ENCODE data around the gene SIGLEC5. TPM values are rescaled to one million over a fixed set of nuclear protein-coding genes. Genes with fewer than 3 reads are reported as not detected.
"Not testable (repeated sequence)": the region's sequence is repeated elsewhere in the genome, so short reads cannot be mapped to it uniquely, and the experiment has no call there.

Gene SIGLEC5
- not detected for total RNA-seq
- long read RNA-seq, result 0 reads

- ATAC-seq; DNase-seq (ENCODE audit: missing footprints): not testable (repeated sequence)
Observed at GRCh38 chr19:51630315-51630714, at the start of gene SIGLEC5. Gene SIGLEC5, minus strand, starts transcription at chr19:51630401. Its CDS starts 66 bp downstream, at chr19:51630335.

GRCh38 chr19:51676566-51677083, 46.4 kb upstream of the SIGLEC5 start:
- no peak for ATAC-seq
- no peak for DNase-seq (ENCODE audit: missing footprints)
- intact Hi-C loops (cut with DNase I), result no loop called here

More at GRCh38 chr19:51630315-51630714, at the start of gene SIGLEC5:
- intact Hi-C loops (cut with DNase I), result not testable (repeated sequence)

GRCh38 chr19:51675911-51676565, 45.8 kb upstream of the SIGLEC5 start:
- not testable (repeated sequence) for DNase-seq (ENCODE audit: missing footprints)

GRCh38 chr19:51668216-51668615, 38.0 kb upstream of the SIGLEC5 start:
- no peak for ATAC-seq
- intact Hi-C loops (cut with DNase I), result no loop called here
- no peak for DNase-seq (ENCODE audit: missing footprints)

More at GRCh38 chr19:51675911-51676565, 45.8 kb upstream of the SIGLEC5 start:
- ATAC-seq; intact Hi-C loops (cut with DNase I): not testable (repeated sequence)

- intact Hi-C loops (cut with DNase I), result no loop called here
- no peak for DNase-seq (ENCODE audit: missing footprints)
- no peak for ATAC-seq
Observed at GRCh38 chr19:51664997-51665396, 34.8 kb upstream of the SIGLEC5 start.

GRCh38 chr19:51664131-51664530, 33.9 kb upstream of the SIGLEC5 start:
- ATAC-seq (no peak), DNase-seq (ENCODE audit: missing footprints) (no peak)
- intact Hi-C loops (cut with DNase I), result no loop called here

GRCh38 chr19:51663650-51664049, 33.4 kb upstream of the SIGLEC5 start:
- ATAC-seq (no peak), DNase-seq (ENCODE audit: missing footprints) (no peak)
- intact Hi-C loops (cut with DNase I), result no loop called here

GRCh38 chr19:51660975-51661600, 30.9 kb upstream of the SIGLEC5 start:
- ATAC-seq (no peak), DNase-seq (ENCODE audit: missing footprints) (no peak)
- intact Hi-C loops (cut with DNase I), result no loop called here

- DNase-seq (ENCODE audit: missing footprints), result no peak
- intact Hi-C loops (cut with DNase I), result loop anchor here (5.0 kb wide), 1 partner anchor 182 kb away; no protein-coding TSS in a partner anchor
- ATAC-seq, result no peak
Observed at GRCh38 chr19:51654783-51655182, 24.6 kb upstream of the SIGLEC5 start.

GRCh38 chr19:51653162-51653561, 23.0 kb upstream of the SIGLEC5 start:
- no peak for ATAC-seq
- intact Hi-C loops (cut with DNase I), result no loop called here
- no peak for DNase-seq (ENCODE audit: missing footprints)

- DNase-seq (ENCODE audit: missing footprints), result no peak
- no peak for ATAC-seq
- intact Hi-C loops (cut with DNase I), result no loop called here
Observed at GRCh38 chr19:51652266-51652665, 22.1 kb upstream of the SIGLEC5 start.

GRCh38 chr19:51651216-51651846, 21.1 kb upstream of the SIGLEC5 start:
- ATAC-seq (peak; percentile 42), DNase-seq (ENCODE audit: missing footprints) (no peak)
- intact Hi-C loops (cut with DNase I), result no loop called here

- intact Hi-C loops (cut with DNase I), result no loop called here
- DNase-seq (ENCODE audit: missing footprints) (no peak), ATAC-seq (no peak)
Observed at GRCh38 chr19:51647318-51647717, 17.1 kb upstream of the SIGLEC5 start.

GRCh38 chr19:51646730-51647129, 16.5 kb upstream of the SIGLEC5 start, which contains the start of gene SIGLEC14:
Gene SIGLEC14, minus strand, starts transcription at chr19:51646825. Its CDS starts 66 bp downstream, at chr19:51646759.
- peak; percentile 39 for ATAC-seq
- intact Hi-C loops (cut with DNase I); DNase-seq (ENCODE audit: missing footprints): not testable (repeated sequence)

- ATAC-seq (no peak), DNase-seq (ENCODE audit: missing footprints) (no peak)
- intact Hi-C loops (cut with DNase I), result no loop called here
Observed at GRCh38 chr19:51644636-51645271, 14.6 kb upstream of the SIGLEC5 start.

GRCh38 chr19:51641648-51642047, 11.4 kb upstream of the SIGLEC5 start:
- no peak for ATAC-seq
- no peak for DNase-seq (ENCODE audit: missing footprints)
- intact Hi-C loops (cut with DNase I), result no loop called here

GRCh38 chr19:51640386-51640785, 10.2 kb upstream of the SIGLEC5 start:
- no peak for ATAC-seq
- no peak for DNase-seq (ENCODE audit: missing footprints)
- intact Hi-C loops (cut with DNase I), result no loop called here

- no peak for ATAC-seq
- intact Hi-C loops (cut with DNase I), result no loop called here
- no peak for DNase-seq (ENCODE audit: missing footprints)
Observed at GRCh38 chr19:51639916-51640315, 9.7 kb upstream of the SIGLEC5 start.

- intact Hi-C loops (cut with DNase I), result no loop called here
- ATAC-seq (no peak), DNase-seq (ENCODE audit: missing footprints) (no peak)
Observed at GRCh38 chr19:51637362-51637978, 7.3 kb upstream of the SIGLEC5 start.
